GM10266 (cell line): Measurements from ENCODE around the gene TNFSF8.

Source experiments
- DNase-seq: peaks from one replicate; pipeline ENCODE4 v3.0.0; 2012; ENCODE audit errors: extremely low spot score
- TF ChIP-seq, protein P1 (sequence below): IDR thresholded peaks from 2 replicates; pipeline ENCODE4 v1.5.1; 2012; ENCODE audit warnings: mild to moderate bottlenecking, low read depth; ENCODE audit not compliant: control insufficient read depth, insufficient read depth; ENCODE audit errors: missing control alignments

TNFSF8 gene

GRCh38 chr9:114930056-114930812 is at the start of gene TNFSF8:
TSS of gene TNFSF8 (minus strand) at chr9:114930591. CDS start at chr9:114930303, 288 bp downstream.
- TF ChIP-seq, protein P1, sequence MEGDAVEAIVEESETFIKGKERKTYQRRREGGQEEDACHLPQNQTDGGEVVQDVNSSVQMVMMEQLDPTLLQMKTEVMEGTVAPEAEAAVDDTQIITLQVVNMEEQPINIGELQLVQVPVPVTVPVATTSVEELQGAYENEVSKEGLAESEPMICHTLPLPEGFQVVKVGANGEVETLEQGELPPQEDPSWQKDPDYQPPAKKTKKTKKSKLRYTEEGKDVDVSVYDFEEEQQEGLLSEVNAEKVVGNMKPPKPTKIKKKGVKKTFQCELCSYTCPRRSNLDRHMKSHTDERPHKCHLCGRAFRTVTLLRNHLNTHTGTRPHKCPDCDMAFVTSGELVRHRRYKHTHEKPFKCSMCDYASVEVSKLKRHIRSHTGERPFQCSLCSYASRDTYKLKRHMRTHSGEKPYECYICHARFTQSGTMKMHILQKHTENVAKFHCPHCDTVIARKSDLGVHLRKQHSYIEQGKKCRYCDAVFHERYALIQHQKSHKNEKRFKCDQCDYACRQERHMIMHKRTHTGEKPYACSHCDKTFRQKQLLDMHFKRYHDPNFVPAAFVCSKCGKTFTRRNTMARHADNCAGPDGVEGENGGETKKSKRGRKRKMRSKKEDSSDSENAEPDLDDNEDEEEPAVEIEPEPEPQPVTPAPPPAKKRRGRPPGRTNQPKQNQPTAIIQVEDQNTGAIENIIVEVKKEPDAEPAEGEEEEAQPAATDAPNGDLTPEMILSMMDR: no peak
- DNase-seq: peak; percentile 16

DNA sequence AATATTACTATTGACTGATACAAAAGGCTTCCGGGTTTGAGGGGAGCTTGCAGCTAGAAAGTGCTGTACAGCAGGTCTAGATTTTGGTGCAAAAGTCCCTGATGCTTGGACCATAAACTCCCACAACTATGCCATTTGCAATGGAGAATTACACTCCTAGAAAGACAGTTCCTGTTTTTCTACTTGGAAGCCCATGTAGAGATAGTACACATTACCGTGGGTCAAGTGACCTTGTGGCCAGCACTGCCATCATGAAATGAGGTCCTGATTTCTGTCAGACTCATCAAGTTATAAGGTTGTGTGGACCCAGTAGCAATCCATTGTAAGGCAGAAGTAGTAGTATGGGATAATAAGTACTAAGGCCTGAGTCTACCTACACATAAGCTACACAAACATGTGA is 42.8 kb upstream of the TNFSF8 start:
- TF ChIP-seq, protein P1: no peak
- DNase-seq: no peak

DNA sequence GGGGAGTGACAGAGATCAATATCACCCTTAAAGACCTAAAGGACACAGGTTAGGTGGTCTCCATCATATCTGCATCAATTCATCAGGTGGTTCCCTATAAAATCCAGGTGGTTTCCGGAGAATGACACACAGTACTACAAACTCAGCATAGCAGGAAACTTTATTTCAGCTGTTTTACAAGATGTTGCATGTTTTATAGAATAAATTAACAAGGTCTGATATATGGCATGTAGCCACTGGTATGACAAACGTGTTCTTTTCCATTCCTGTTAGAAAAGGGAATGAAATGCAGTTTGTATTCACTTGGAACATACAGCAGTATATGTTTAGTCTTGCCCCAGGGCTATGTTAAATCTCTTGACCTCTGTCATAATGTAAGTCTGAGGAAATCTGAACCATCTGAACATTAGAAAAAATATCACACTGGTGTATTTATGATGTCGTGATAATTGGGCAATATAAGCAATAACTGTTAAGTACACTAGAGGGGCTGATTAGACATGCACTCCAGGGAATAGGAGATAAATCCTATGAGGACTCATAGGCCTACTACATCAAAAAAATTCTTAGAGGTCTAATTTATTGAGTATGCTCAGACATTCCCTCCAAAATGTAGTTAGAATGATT is 42.2 kb upstream of the TNFSF8 start:
- TF ChIP-seq, protein P1: no peak
- DNase-seq: no peak

DNA sequence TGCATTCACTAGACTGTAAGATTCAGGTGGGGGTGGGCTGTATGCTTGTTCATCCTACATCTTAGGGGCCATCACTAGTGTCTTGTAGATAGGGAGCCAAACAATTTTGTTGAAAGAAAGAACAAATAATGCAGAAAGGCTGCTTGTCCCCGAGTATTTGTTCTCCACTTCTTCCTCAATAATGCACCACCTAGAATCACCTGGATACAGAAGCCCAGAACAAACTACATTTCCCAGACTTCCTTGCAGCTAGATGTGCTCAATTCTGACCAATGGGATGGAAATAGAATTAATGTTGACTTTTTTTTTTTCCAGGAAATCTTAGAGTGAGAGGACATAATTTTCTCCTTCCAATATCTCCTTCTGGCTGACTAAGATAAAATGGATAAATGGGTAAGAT is 38.9 kb upstream of the TNFSF8 start:
- TF ChIP-seq, protein P1: no peak
- no peak for DNase-seq

DNA sequence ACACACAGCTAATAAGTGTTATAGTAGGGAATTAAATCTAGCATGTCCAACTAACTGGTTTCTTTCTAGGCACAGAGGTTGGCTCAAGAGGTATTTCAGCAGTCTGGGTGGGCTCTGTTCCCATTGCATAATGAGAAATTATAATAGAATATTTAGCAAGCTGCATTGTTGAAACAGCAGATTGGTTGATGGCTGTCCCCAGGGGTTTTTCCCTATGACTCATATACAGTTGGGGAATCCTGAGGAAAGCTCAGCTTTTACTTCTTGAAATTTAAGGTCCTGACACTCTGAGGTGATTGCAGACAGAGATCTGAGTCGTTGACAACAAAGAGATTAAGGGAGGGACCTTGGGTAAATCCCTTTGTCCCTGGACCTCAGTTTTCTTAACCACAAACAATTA is 38.3 kb upstream of the TNFSF8 start:
- DNase-seq: no peak
- TF ChIP-seq, protein P1: no peak

DNA sequence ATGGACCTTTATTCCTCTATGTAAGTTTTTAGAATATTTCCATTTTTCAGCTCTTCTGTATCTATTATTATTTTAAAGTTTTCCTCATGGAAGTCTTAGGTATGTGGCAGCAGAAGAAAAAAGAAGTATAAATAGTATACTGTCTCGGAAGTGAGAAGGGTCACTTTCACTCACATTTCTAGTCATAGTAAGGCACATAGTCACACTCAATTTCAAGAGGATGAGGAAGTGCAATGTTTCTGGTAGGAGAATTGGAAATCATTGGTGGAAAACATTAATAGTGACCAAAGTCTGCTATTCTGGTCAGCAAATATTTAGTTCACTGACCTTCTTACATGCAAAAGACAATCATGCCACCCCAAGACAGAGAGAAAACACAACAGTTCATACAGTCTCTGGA is 35.2 kb upstream of the TNFSF8 start:
- TF ChIP-seq, protein P1: no peak
- DNase-seq: no peak

- TF ChIP-seq, protein P1: no peak
- no peak for DNase-seq
Observed at GRCh38 chr9:114962809-114963208, 32.4 kb upstream of the TNFSF8 start.
